Myocyte (in vitro differentiated cells): ENCODE results near the gene RPS6KL1. TPM values are rescaled to one million over a fixed set of nuclear protein-coding genes. Genes with fewer than 3 reads are reported as not detected.

Experiments used
- DNase-seq: peaks from one replicate; pipeline ENCODE4 v3.0.0-alpha.2; 2012; ENCODE audit warnings: low read depth
- total RNA-seq: library from RNA; depleted of rRNA; stranded (reverse); fragments of >200 nt; gene quantifications from 2 replicates; pipeline ENCODE4 v1.2.3, GENCODE V29; 2014

RPS6KL1 gene
- total RNA-seq, 1 donor from 2014 or later = 17.1 TPM

DNA sequence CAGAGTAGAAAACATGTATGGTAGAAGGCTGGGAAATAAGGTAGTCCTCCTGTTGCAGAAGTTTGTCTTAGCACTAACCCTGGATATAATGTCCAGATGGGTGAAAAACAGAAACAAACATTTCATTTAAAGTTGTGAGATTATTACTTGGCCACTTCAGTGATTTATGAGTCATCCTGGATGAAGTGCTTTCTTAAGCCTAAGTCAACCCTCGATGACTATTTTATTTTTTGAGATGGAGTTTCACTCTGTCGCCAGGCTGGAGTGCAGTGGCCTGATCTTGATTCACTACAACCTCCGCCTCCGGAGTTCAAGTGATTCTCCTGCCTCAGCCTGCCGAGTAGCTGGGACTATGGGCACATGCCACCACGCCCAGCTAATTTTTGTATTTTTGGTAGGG is 31.2 kb downstream of the RPS6KL1 start:
- no peak for DNase-seq

DNA sequence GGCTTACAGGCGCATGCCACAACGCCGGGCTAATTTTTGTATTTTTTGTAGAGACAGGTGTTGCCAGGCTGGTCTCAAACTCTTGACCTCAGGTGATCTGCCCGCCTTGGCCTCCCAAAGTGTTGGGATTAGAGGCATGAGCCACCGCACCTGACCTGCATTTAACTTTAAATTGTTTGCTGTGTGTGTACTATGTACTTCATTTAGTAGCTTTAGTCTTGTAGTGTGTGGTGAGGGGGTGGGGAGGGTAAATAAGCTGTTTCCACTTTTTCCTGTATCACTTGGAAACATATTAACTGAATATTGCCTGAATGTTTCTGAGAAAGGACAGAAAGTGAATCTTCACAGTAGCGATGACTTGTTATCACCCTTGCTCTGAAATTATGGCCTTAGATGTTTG is 32.8 kb downstream of the RPS6KL1 start:
- no peak for DNase-seq

DNA sequence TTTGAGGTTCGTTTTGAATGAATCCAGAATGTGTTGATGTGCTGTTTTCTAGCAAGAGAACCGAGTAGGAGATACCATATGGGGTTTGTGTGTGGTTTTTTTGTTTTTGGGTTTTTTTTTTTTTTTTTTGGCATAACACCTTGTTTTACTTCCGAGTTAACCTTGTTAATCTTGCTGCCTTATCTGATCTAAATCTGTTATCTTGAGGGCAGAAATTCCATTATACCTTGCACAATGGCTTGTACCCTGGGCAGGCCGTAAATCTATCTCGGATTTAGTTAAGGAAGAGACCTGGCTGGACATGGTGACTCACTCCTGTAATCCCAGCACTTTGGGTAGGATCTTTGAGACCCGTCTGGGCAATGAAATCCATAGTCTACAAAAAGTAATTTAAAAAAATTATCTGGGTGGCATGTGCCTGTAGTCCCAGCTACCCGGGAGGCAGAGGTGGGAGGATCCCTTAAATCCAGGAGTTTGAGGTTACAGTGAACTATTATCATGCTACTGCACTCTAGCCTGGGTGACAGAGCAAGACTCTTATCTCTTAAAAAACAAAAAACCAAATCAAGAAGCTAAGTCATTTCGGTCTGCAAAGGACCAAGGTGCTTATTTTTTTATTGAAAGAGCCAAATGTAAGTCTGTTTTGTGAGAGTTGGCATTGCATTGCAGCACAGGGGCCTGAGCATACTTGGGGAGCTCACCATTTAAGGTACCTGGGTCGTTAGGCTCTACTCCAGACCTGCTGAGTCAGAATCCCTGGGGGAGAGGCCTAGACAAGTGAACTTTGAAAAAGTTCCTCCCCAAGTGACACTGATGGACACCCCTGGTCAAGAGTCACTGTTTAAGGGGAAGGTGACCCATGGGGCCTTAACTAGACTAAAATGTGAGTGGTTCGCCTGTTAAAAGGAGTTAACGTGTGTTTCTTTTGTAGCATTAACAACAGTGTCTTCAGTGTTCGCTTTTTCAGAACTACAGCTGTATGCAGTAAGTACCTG is 34.6 kb downstream of the RPS6KL1 start:
- no peak for DNase-seq

DNA sequence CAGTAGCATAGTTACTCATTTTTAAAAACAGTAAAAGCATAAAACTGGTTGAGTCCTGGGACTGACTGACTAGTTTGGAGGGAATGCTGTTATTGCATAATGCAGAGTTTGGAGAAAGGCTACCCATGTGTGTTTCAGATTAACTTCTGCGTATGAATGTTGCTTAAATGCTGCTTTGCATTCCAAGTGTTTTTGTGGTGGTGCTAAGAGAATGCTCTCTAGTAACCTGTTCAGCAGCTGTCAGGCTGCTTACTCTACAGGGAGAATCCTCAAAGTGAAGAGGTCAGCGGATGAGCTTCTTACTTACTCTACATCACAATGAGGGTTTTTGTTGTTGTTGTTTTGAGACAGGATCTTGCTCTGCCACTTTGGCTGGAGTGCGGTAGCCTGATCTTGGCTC is 37.1 kb downstream of the RPS6KL1 start:
- DNase-seq = peak; percentile 78

DNA sequence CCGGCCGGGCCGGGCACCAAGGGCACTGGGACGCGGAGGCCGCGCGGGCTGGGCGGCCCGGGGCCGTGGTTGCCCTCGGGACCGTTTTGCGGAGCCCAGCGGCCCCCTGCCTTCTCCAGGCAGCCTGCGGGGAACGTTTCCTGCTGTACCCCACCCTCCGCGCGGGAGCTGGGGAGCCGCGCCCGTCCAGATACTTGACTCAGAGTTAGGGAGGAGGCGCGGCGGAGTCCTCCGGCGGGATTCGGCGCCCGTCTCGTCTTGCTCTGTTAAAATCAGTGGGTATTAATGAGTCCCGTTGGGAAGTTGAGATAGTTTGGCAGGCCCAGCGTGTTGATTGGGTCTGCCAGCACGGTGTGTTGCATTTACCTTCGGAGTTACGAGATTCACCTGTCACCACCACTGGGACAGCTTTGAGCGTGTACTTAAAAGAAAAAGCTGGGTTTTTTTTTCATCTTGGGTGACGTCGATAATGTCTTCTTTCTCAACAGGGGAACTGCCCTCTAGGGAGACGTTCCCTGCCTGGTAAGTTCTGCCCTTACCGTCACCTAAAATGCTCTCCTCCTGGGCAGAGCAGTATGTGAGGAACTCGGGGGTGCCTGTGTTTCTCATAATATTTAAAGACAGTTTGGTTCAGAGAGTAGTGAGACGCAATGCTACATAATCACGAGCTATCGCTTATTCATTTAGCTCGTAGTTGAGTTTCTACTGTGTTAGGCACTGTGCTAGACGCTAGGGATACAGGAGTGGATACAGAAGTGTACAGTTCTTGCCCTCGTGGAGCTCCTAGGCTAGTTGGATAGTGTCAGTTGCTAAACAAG is 40.7 kb downstream of the RPS6KL1 start:
- DNase-seq = no peak

DNA sequence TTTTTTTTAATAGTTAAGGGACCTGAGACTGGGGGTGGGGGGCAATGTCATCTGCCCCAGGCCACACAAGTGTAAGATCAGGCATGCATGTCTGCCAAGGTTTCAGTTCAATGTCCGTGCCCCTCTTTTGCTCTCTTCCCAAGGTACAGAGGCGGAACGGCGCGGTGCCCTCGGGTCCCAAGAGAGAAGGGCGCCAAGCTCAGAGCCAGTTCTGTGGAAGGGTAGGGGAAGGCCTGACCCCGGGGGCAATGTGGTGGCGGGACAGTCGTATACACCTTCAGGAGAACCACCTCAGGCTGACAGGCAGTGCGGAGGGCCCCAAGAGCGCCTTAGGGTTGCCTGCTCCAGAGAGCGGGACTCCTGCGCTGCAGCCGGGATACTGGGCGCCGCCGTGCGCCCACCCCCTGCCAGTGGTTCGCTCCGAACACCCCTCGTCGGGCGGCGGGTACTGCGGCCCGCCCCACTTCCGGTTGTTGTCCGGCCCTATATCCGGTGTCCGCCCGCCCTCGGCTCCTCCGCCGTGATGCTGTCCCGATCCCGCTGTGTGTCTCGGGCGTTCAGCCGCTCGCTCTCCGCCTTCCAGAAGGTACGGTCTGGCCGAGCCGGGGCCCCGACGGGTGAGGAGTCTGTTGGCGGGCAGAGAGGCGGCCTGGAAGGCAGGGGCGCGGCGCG is 41.5 kb downstream of the RPS6KL1 start, which contains the start of gene DLST:
TSS of gene DLST (plus strand) at position 486 of the 672 bp plus-strand sequence. CDS start at position 524, 38 bp downstream.
- DNase-seq = peak; percentile 87

DNA sequence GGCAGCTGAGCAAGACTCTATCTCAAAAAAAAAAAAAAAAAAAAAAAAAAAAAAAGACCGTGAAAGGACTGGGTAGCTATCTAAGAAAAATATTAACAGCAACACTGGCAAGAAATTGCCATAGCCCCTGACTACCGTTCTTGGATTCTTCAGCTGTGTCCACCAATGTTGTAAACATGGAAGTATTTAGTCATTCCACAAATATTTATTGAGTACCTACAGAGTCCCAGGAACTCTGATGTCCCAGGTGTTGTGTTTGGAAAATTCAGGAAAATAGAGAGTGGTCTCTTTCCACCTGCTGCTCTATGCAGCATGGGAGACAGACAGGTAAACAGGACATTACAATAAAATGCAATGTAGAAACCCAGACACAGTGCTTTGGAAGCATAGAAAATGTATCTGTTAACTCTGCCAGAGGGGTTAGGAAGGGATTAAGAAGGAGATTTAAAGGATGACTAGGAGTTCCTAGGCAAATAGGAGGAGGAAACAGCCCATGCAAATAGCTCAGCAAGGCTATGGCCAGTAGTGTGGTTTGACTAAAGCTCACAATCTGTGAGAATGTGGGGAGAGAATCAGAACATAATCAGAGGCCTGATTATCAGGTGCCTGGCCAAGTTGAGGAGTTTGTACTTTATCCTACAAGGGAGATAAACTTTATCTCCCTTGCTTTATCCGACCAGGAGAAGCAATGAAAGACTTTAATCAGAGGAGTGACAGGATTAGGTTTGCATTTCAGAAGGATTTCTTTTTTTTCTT is 43.5 kb downstream of the RPS6KL1 start:
- DNase-seq = no peak

DNA sequence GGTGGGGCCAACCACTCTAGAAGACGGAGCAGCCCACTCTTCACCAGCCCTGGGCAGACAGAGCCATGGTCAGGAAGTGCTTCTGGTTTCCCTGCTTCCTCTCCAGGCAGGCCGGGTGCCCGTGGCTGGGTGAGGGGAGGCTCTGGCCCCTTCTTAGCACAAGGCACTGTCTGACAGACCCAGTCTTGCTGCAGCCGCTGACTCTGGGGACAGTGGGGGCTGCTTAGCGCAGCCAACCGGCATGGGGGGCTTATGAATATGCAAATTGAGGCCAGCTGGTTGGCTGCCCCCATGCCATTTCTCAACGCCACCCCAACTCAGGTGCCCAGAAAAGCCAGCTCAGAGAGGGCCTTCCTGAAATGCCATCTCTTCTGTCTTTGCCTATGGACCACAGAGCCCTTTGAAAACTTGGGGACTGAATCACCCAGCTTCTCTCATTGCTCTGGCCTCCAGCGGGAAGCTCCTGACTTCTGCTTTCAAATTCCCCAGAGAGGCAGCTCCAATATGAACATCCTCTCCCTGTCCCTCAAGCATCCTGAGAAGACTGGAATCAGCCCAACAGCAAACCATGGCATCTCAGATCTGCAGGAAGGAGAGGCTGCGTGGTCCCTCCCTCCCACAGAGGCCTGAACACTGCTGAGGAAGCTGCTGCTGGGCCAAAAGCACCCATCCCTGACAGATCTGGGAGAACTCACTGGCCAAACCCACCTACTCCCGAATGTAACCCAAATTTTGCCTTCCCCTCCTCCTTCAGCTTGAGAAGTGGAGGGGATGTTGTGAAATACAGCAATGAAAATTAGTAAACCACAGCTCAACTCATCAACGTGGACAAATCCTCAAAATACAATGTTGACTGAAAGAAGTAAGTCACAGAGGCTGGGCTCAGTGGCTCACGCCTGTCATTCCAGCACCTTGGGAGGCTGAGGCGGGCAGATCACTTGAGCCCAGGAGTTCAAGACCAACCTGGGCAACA is 46.8 kb downstream of the RPS6KL1 start, which contains the start of gene PROX2:
TSS of gene PROX2 (minus strand) at position 205 of the 973 bp plus-strand sequence. CDS start 12,311 bp downstream, outside the sequence.
- no peak for DNase-seq

DNA sequence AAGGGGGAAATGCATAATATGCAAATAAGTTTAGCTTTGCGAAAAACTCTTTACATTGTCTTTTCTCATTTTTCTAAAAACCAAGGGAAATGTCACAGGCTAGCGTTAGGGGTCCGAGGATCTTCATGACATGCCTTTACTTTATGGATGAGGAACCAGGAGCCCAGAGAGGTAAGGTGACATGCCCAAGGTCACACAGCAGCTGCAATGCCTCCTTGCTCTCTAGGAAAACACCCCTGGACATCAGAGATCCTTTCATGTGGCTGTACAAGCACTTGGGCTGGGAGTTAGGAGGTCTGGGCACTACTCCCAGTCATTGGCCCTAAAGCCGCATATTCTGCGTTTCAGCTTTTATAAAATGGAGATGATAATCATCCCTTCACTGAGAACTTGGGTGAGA is 47.9 kb downstream of the RPS6KL1 start:
- DNase-seq = no peak

DNA sequence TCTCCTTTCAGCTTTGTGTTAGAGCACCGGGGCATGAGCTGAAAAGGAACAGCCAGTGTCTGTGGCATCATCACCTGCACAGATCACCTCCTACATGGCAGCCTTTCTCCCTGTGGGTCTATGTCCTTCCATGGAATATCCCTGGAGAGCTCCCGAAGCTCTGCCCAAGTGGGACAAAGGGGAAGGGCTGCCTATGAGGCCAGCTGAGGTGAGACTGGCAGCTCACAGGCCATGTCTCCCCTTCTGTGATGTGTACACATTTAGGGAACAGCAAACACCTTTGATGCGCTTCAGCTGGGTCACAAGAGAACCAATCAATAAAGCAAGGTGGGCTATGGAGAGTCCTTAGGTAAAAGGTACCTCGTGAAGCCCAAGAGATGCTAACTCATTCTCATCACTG is 51.2 kb downstream of the RPS6KL1 start:
- DNase-seq = no peak

DNA sequence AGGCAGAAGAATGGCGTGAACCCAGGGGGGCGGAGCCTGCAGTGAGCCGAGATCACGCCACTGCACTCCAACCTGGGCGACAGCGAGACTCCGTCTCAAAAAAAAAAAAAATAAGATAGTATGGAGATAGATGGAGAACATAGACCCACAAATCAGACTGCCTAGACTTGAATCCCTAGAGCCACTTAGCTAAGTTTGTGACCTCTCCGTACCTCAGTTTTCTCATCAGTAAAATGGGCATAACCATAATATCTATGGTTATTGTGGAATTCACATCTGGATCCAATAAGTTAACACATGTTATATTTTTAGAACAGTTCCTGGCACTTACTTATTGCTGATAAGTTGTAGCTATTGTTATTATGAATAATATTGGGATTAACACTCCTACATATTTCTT is 54.3 kb downstream of the RPS6KL1 start:
- no peak for DNase-seq

DNA sequence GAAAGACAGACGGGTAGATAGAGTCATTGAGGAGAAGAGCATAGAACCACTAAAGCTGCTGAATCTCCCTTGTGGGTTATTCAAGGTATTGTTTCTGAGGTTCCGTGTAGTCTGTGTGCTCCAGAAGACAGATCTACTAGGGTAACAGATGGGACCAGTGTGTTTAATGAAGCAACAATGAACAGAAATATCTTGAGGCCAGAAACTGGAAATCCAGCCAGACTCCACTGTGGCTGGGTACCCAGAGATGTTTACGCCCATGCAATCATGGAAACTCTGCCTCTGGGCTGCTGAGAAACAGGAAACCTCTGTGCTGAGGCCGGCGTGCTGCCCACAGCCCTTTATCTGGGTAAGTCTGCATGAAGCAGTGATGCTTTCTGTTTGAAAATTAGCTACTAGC is 55.4 kb downstream of the RPS6KL1 start:
- DNase-seq = no peak

DNA sequence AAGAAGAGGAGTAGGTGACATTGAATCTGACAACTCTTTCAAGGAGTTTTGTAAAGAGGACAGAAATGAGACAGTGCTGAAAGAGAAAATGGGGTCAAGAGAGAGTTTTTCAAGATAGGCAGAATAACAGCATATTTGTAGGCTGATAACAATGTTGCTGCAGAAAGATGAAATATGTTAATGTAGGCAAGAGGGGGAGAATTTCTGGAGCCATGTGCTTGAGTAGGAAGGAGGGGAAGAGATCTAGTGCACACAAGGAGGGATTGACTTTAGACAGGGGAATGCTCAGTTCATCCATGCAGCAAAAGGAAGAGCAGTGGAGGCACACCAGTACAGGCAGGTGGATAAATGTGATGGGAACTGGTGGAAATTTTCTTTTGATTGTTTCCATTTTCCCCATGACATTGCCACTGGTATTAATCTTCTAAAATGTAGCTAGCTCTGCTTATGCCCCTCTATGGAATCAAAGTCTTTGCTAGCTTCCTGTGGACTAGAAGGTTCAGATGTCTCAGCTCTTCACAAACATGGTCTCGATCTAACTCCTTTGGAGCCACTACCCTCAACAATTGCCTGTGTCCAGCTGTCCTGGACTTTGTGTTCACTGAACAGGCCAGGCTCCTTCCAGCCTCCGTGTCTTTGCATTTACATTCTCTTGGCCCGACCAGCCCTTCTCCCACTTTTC is 56.2 kb downstream of the RPS6KL1 start:
- no peak for DNase-seq

DNA sequence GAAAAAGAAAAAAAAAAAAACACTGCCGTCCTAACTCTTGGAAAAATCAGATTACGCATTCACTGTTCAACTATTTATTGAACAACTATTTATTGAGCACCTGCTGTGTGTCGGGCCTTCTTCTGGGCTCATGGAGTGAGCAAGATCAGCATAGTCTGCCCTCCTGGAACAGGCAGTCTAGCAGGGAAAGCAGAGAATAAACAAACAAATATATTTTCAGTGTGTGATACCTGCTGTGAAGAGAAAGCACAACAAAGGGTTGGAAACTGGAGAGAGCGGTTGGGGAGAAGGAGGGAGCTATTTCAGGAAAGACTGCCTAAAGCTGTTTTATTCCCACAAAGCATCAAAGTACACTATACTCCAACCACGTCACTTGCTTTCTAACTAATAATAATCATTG is 57.9 kb downstream of the RPS6KL1 start:
- no peak for DNase-seq

DNA sequence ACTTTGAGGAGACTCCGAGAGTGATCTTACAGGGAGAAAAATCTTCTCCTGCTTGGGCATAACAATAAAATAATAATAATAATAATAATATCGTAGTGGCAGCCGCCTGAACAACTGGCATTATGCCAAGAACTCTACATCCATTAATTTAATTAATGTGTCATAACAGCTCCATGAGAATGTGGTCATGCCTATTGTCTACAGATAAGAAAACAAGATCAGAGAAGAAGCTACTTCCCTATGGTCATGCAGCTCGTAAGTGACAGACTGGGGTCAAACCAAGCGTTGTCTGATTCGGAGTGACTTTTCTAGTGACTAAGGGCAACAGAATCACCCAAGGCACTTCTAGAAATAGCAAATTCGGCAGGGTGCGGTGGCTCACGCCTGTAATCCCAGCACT is 58.9 kb downstream of the RPS6KL1 start:
- no peak for DNase-seq

DNA sequence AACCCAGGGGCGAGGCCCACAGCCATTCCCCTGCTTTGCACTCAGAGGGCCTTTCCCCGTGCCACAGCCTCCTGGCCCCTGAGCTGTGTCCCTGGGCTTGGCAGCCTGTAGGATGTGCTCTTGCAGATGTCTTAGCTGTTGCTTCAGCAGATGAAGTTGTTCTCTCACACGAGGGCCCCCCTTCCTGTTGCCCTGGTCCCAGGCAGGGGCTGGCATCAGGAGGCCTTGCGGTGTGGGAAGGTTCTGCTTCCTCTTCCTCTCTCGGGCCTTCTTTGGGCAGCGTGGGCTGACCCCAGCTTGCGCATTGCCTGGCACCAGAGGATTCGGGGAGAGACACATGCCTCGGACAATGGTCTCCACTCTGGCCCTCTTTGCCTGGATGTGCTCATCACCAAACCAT is 59.8 kb downstream of the RPS6KL1 start:
- DNase-seq = no peak

DNA sequence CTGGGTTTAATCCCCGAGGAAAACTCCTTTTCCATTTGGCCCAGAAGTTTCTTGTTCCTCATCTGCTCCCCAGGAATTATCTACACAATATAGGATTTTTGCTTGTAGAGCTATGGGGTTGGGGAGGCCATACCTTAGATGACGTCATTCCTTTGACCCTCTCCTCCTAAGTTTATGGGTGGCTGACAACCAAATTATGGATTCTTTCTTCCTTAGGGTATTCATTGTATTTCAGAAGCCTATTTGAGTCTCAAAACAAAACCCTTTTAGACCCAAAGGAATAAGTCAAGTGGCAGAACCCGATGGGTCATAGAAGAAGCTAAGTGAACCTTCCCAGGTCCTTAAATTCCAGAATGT is 61.3 kb downstream of the RPS6KL1 start:
- no peak for DNase-seq

DNA sequence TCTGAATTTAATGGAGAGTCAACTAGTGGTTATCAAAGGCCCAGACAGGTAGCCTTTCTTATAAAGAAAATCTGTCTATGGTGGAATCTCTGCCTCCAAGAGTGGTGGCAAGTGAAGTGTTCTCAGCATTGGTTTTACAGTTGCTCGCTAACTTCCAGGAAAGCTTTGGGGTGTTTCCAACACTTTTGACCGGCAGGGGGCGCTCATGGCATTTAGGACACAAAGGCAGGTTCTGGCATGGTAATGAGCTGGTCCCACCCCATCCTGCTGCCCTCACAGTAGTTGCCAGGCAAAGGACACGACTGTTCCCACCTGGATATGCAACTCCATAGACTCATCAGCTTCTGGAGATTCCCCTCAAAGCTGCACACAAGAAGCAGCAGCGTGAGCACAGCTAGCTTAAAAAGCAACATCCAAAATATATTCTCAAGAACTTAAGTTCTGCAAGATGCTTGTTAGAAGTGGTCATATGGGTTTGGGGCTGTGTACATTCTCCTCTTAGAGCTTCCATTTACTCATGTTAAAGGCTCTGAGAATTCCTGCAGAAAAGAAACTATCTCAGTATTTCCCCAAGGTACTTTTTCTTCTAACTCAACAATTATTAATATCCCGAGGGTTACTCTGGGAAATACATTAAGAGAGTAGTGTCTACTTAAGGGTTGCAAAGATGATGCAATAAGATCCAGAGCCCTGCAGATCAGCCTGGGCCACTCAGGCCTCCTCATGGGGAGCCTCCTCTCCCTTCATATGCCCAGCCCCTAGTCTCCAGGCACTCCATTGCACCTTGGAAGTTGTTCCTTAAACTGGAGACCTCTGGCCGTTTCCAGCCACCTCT is 61.9 kb downstream of the RPS6KL1 start:
- DNase-seq = peak; percentile 90
